GM23338 (cell line): ENCODE results near the gene WWOX. TPM values are rescaled to one million over a fixed set of nuclear protein-coding genes. Genes with fewer than 3 reads are reported as not detected.

ENCODE experiments used
- ATAC-seq: fragments of 200-7000 bp; cut with Tn5 transposase; 3 replicates; pipeline ENCODE4 v1.9.1; 2020
- DNase-seq: peaks from one replicate; pipeline ENCODE4 v3.0.0-alpha.2; 2015; ENCODE audit warnings: low spot score
- H2AFZ ChIP-seq: fragments of 200-600 bp; sonication (generic); 2 replicates; pipeline ENCODE4 v1.8.0; 2016; ENCODE audit warnings: antibody characterized with exemption, mild to moderate bottlenecking, moderate library complexity
- H3F3A ChIP-seq: fragments of 200-600 bp; sonication (generic); replicated peaks from 2 replicates; pipeline ENCODE4 v1.8.0; 2017; ENCODE audit warnings: antibody characterized with exemption, mixed run types, low read depth
- H3K27ac ChIP-seq: fragments of 200-600 bp; sonication (generic); 2 replicates; pipeline ENCODE4 v1.6.1; 2016; ENCODE audit warnings: low read depth
- H3K27me3 ChIP-seq: fragments of 200-600 bp; sonication (generic); 2 replicates; pipeline ENCODE4 v1.8.0; 2016; ENCODE audit warnings: mild to moderate bottlenecking, mixed run types, moderate library complexity; ENCODE audit not compliant: insufficient read depth
- H3K36me3 ChIP-seq: fragments of 200-600 bp; sonication (generic); 2 replicates; pipeline ENCODE4 v1.8.0; 2016; ENCODE audit warnings: mild to moderate bottlenecking; ENCODE audit not compliant: insufficient read depth
- H3K4me1 ChIP-seq: fragments of 200-600 bp; sonication (generic); 2 replicates; pipeline ENCODE4 v1.8.0; 2016; ENCODE audit warnings: mild to moderate bottlenecking, moderate library complexity; ENCODE audit not compliant: insufficient read depth
- H3K4me2 ChIP-seq: fragments of 200-600 bp; sonication (generic); 2 replicates; pipeline ENCODE4 v1.7.1; 2017; ENCODE audit warnings: mixed run types
- H3K4me3 ChIP-seq: fragments of 200-600 bp; sonication (generic); 2 replicates; pipeline ENCODE4 v1.6.1; 2016; ENCODE audit warnings: mixed run types
- H3K79me2 ChIP-seq: fragments of 200-600 bp; sonication (generic); replicated peaks from 2 replicates; pipeline ENCODE4 v1.8.0; 2017; ENCODE audit warnings: mild to moderate bottlenecking; ENCODE audit not compliant: insufficient read depth
- H3K9me2 ChIP-seq: fragments of 200-600 bp; sonication (generic); 2 replicates; pipeline ENCODE4 v1.8.0; 2017; ENCODE audit not compliant: insufficient read depth
- H4K20me1 ChIP-seq: fragments of 200-600 bp; sonication (generic); replicated peaks from 2 replicates; pipeline ENCODE4 v1.8.0; 2017; ENCODE audit warnings: mild to moderate bottlenecking; ENCODE audit not compliant: insufficient read depth
- H3K27ac Mint-ChIP-seq: 2 replicates; pipeline ENCODE4 v1.8.0; 2020; ENCODE audit warnings: inconsistent platforms, mild to moderate bottlenecking, moderate library complexity, mixed read lengths
- H3K27me3 Mint-ChIP-seq: 3 replicates; pipeline ENCODE4 v1.8.0; 2022; ENCODE audit warnings: low read depth, mild to moderate bottlenecking, moderate library complexity, mixed read lengths, inconsistent platforms; ENCODE audit not compliant: insufficient read depth, poor library complexity
- H3K36me3 Mint-ChIP-seq: 3 replicates; pipeline ENCODE4 v1.8.0; 2021; ENCODE audit warnings: low read depth, mild to moderate bottlenecking, inconsistent platforms, moderate library complexity, mixed read lengths
- H3K4me1 Mint-ChIP-seq: 3 replicates; pipeline ENCODE4 v1.8.0; 2020; ENCODE audit warnings: mild to moderate bottlenecking, inconsistent platforms, mixed read lengths
- H3K4me3 Mint-ChIP-seq: 3 replicates; pipeline ENCODE4 v1.8.0; 2021; ENCODE audit warnings: moderate library complexity, mild to moderate bottlenecking, inconsistent platforms, mixed read lengths
- H3K9me3 Mint-ChIP-seq: 3 replicates; pipeline ENCODE4 v1.8.0; 2020; ENCODE audit warnings: moderate library complexity, mild to moderate bottlenecking, inconsistent platforms, mixed read lengths
- CREB1 ChIP-seq: fragments of 250-450 bp; sonication (Bioruptor Pico); IDR thresholded peaks from 2 replicates; pipeline ENCODE4 v1.5.0; 2020; ENCODE audit warnings: low read depth, mild to moderate bottlenecking, moderate library complexity
- CTCF ChIP-seq, 2 experiments: fragments of 200-600 bp in 1 of 2; sonication (generic) in 1 of 2; conservative IDR thresholded peaks; 2 replicates each; pipeline versions ENCODE4 v1.5.1 to v1.6.1; 2016 to 2017; ENCODE audit warnings: antibody characterized with exemption in 2 of 2, low read depth in 2 of 2, mild to moderate bottlenecking in 2 of 2, moderate library complexity in 1 of 2
- EZH2 ChIP-seq: fragments of 200-600 bp; sonication (generic); IDR thresholded peaks from one replicate; pipeline ENCODE4 v1.8.0; 2017; ENCODE audit warnings: antibody characterized with exemption, mild to moderate bottlenecking, low read depth; ENCODE audit not compliant: unreplicated experiment
- JUNB ChIP-seq: IDR thresholded peaks from one replicate; pipeline ENCODE4 v1.6.1; 2016; ENCODE audit warnings: antibody characterized with exemption; ENCODE audit not compliant: unreplicated experiment
- STAT1 ChIP-seq: IDR thresholded peaks from one replicate; pipeline ENCODE4 v1.6.1; 2016; ENCODE audit warnings: antibody characterized with exemption; ENCODE audit not compliant: unreplicated experiment
- ZNF114 ChIP-seq: fragments of 250-450 bp; sonication (Bioruptor Pico); IDR thresholded peaks from 2 replicates; pipeline ENCODE4 v1.5.0; 2020; ENCODE audit warnings: mild to moderate bottlenecking, moderate library complexity
- polyA plus RNA-seq: library from polyadenylated mRNA; unstranded; fragments of >200 nt; fragmentation: Nextera tagmentation; extraction: Ambion mirVana; gene quantifications from 2 replicates; pipeline ENCODE4 v1.2.1, GENCODE V29; 2016
- total RNA-seq: library from RNA; depleted of rRNA; stranded (reverse); fragments of >200 nt; shearing (Covaris generic); gene quantifications from 2 replicates; pipeline ENCODE4 v1.2.3, GENCODE V29; 2014
- TF ChIP-seq, protein P1 (sequence below): fragments of 250-450 bp; sonication (Bioruptor Pico); IDR thresholded peaks from 2 replicates; pipeline ENCODE4 v1.5.0; 2020; ENCODE audit warnings: mild to moderate bottlenecking, moderate library complexity

WWOX gene
- total and polyA plus RNA-seq, 2 experiments from 2014 or later = 10.0 to 19.3 TPM

DNA sequence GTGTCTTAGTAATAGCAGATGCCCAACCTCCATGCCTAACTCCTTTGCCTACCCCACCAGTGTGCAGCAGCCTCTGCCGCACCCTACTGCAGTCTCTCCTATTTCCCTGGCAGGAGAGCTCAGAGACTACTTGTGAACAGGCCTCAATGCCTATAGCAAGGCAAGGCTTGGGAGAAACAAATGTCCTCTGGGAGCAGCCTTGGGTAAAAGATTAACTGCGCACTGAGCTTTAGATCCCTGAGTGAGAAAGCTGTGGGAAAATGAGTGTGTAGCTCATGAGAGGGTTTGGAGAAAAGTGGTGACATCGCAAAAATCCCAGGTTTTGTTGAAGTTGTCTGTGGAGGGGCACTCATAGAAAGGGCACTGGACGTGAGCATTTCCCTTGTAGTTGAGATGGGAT is 335.8 kb downstream of the WWOX start:
- Mint-ChIP-seq H3K27me3 (peaks cover 2% of the 10 kb centered on the region), H3K4me1 (no peaks in the 10 kb centered on the region), H3K36me3 (no peaks in the 10 kb centered on the region), H3K4me3 (no peak overlapping the region), H3K27ac (no peak overlapping the region), H3K9me3 (no peaks in the 10 kb centered on the region)
- no peak overlapping the region for H3K27ac ChIP-seq
- H3K27me3 ChIP-seq = no peaks in the 10 kb centered on the region
- no peaks in the 10 kb centered on the region for H3K4me1 ChIP-seq
- no peak for TF ChIP-seq JUNB
- TF ChIP-seq ZNF114 (CRISPR knock-in tag) = no peak
- no peak for TF ChIP-seq EZH2
- TF ChIP-seq STAT1 = no peak
- TF ChIP-seq, protein P1, sequence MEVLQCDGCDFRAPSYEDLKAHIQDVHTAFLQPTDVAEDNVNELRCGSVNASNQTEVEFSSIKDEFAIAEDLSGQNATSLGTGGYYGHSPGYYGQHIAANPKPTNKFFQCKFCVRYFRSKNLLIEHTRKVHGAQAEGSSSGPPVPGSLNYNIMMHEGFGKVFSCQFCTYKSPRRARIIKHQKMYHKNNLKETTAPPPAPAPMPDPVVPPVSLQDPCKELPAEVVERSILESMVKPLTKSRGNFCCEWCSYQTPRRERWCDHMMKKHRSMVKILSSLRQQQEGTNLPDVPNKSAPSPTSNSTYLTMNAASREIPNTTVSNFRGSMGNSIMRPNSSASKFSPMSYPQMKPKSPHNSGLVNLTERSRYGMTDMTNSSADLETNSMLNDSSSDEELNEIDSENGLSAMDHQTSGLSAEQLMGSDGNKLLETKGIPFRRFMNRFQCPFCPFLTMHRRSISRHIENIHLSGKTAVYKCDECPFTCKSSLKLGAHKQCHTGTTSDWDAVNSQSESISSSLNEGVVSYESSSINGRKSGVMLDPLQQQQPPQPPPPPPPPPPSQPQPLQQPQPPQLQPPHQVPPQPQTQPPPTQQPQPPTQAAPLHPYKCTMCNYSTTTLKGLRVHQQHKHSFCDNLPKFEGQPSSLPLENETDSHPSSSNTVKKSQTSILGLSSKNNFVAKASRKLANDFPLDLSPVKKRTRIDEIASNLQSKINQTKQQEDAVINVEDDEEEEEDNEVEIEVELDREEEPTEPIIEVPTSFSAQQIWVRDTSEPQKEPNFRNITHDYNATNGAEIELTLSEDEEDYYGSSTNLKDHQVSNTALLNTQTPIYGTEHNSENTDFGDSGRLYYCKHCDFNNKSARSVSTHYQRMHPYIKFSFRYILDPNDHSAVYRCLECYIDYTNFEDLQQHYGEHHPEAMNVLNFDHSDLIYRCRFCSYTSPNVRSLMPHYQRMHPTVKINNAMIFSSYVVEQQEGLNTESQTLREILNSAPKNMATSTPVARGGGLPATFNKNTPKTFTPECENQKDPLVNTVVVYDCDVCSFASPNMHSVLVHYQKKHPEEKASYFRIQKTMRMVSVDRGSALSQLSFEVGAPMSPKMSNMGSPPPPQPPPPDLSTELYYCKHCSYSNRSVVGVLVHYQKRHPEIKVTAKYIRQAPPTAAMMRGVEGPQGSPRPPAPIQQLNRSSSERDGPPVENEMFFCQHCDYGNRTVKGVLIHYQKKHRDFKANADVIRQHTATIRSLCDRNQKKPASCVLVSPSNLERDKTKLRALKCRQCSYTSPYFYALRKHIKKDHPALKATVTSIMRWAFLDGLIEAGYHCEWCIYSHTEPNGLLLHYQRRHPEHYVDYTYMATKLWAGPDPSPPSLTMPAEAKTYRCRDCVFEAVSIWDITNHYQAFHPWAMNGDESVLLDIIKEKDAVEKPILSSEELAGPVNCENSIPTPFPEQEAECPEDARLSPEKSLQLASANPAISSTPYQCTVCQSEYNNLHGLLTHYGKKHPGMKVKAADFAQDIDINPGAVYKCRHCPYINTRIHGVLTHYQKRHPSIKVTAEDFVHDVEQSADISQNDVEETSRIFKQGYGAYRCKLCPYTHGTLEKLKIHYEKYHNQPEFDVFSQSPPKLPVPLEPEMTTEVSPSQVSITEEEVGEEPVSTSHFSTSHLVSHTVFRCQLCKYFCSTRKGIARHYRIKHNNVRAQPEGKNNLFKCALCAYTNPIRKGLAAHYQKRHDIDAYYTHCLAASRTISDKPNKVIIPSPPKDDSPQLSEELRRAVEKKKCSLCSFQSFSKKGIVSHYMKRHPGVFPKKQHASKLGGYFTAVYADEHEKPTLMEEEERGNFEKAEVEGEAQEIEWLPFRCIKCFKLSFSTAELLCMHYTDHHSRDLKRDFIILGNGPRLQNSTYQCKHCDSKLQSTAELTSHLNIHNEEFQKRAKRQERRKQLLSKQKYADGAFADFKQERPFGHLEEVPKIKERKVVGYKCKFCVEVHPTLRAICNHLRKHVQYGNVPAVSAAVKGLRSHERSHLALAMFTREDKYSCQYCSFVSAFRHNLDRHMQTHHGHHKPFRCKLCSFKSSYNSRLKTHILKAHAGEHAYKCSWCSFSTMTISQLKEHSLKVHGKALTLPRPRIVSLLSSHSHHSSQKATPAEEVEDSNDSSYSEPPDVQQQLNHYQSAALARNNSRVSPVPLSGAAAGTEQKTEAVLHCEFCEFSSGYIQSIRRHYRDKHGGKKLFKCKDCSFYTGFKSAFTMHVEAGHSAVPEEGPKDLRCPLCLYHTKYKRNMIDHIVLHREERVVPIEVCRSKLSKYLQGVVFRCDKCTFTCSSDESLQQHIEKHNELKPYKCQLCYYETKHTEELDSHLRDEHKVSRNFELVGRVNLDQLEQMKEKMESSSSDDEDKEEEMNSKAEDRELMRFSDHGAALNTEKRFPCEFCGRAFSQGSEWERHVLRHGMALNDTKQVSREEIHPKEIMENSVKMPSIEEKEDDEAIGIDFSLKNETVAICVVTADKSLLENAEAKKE (CRISPR knock-in tag) = no peak
- no peak for TF ChIP-seq CREB1 (CRISPR knock-in tag)
- no peak for TF ChIP-seq CTCF (conservative IDR thresholded peaks at IDR 0.05; ENCODE audit: low read depth in 2 of 2)
- DNase-seq (no peak), ATAC-seq (no peak)
- H3K79me2 ChIP-seq = no peaks in the 10 kb centered on the region
- 0 out of 2 replicates have a peak, but pooled peaks cover 6% of the 10 kb centered on the region for H3K9me2 ChIP-seq
- no peaks in the 10 kb centered on the region for H3K36me3 ChIP-seq
- no peaks in the 10 kb centered on the region for H4K20me1 ChIP-seq
- no peaks in the 10 kb centered on the region for H3F3A ChIP-seq
- no peak overlapping the region for H3K4me3 ChIP-seq
- no peak overlapping the region for H2AFZ ChIP-seq
- no peak overlapping the region for H3K4me2 ChIP-seq
